Uterus (tissue), 4 donors: ENCODE data around the gene PEX3. TPM values are rescaled to one million over a fixed set of nuclear protein-coding genes. Genes with fewer than 3 reads are reported as not detected.

ENCODE experiments used
- DNase-seq, 2 donors: peaks; one replicate each; pipeline ENCODE4 v3.0.0-alpha.2; 2019 to 2020
- H3K27ac ChIP-seq, 2 donors: fragments of 200-600 bp; sonication (generic); 1 replicate in 1 of 2; 2 replicates in 1 of 2; pipeline ENCODE4 v1.5.1; 2016 to 2018
- H3K27me3 ChIP-seq, 2 donors: fragments of 200-600 bp; sonication (generic); one replicate each; pipeline ENCODE4 v1.5.1; 2018 to 2019; ENCODE audit warnings: control low read depth in 1 of 2
- H3K36me3 ChIP-seq, 2 donors: fragments of 200-600 bp; sonication (generic); one replicate each; pipeline ENCODE4 v1.5.1; 2019; ENCODE audit warnings: control low read depth in 1 of 2
- H3K4me1 ChIP-seq, 2 donors: fragments of 200-600 bp; sonication (generic); one replicate each; pipeline ENCODE4 v1.5.1; 2018 to 2019; ENCODE audit warnings: control low read depth in 1 of 2
- H3K4me3 ChIP-seq, 2 donors: fragments of 200-600 bp; sonication (generic); 1 replicate in 1 of 2; 2 replicates in 1 of 2; pipeline ENCODE4 v1.5.1; 2018 to 2019; ENCODE audit warnings: mild to moderate bottlenecking in 1 of 2
- H3K9me3 ChIP-seq, 2 donors: fragments of 200-600 bp; sonication (generic); one replicate each; pipeline ENCODE4 v1.5.1; 2019; ENCODE audit warnings: control low read depth in 1 of 2
- CTCF ChIP-seq, 4 experiments: fragments of 200-600 bp in 2 of 4; fragments of 450-650 bp in 2 of 4; sonication (generic) in 2 of 4; IDR thresholded peaks; one replicate each; pipeline ENCODE4 v1.5.1; 2016 to 2019; ENCODE audit warnings: antibody characterized with exemption in 4 of 4, mild to moderate bottlenecking in 2 of 4, moderate library complexity in 1 of 4
- POLR2A ChIP-seq, 2 donors: fragments of 450-650 bp; IDR thresholded peaks; one replicate each; pipeline ENCODE4 v1.6.1; 2016; ENCODE audit warnings: antibody characterized with exemption in 2 of 2, mild to moderate bottlenecking in 1 of 2, moderate library complexity in 1 of 2
- intact Hi-C: fragments of 100-400 bp; cut with DNase I; formaldehyde crosslinking; loops from one replicate; pipeline ENCODE4 v1.15.1; 2023; ENCODE audit warnings: low total_unique reads
- total RNA-seq, 4 donors: library from RNA; depleted of rRNA in 3 of 4; stranded (reverse); fragments of >200 nt in 3 of 4; gene quantifications; one replicate each; pipeline versions ENCODE4 v1.1.0 to v1.2.4, GENCODE V29; 2014 to 2023
- donor health status: DM: yes; HTN: yes; CAD: no.

Gene PEX3
- total RNA-seq, 4 donors from 2014 or later: 4.1 to 29.7 (median 19.7) TPM

- TF ChIP-seq CTCF (IDR thresholded peaks at IDR 0.05) (no peak), POLR2A (IDR thresholded peaks at IDR 0.05) (no peak)
- Histone ChIP-seq H3K27me3 (no peaks in the 10 kb centered on the region), H3K4me3 (no peak overlapping the region), H3K9me3 (no peaks in the 10 kb centered on the region), H3K4me1 (no peaks in the 10 kb centered on the region), H3K36me3 (no peaks in the 10 kb centered on the region), H3K27ac (no peak overlapping the region)
- DNase-seq: no peak
- intact Hi-C loops: no loop called here
Measured at GRCh38 chr6:143405373-143406154, 45.0 kb upstream of the PEX3 start.

GRCh38 chr6:143406673-143407072 is 43.9 kb upstream of the PEX3 start:
- intact Hi-C loops: no loop called here
- Histone ChIP-seq H3K4me3 (no peak overlapping the region), H3K27ac (no peak overlapping the region), H3K27me3 (no peaks in the 10 kb centered on the region), H3K9me3 (no peaks in the 10 kb centered on the region), H3K36me3 (no peaks in the 10 kb centered on the region), H3K4me1 (no peaks in the 10 kb centered on the region)
- TF ChIP-seq CTCF (IDR thresholded peaks at IDR 0.05) (no peak), POLR2A (IDR thresholded peaks at IDR 0.05) (no peak)
- no peak for DNase-seq

- Histone ChIP-seq H3K9me3 (no peaks in the 10 kb centered on the region), H3K27me3 (no peaks in the 10 kb centered on the region), H3K36me3 (no peaks in the 10 kb centered on the region), H3K27ac (no peak overlapping the region), H3K4me3 (no peak overlapping the region), H3K4me1 (no peaks in the 10 kb centered on the region)
- DNase-seq: no peak
- TF ChIP-seq CTCF (IDR thresholded peaks at IDR 0.05) (no peak), POLR2A (IDR thresholded peaks at IDR 0.05) (no peak)
- intact Hi-C loops: no loop called here
Measured at GRCh38 chr6:143408151-143408786, 42.3 kb upstream of the PEX3 start.

- Histone ChIP-seq H3K27ac (no peak overlapping the region), H3K27me3 (no peaks in the 10 kb centered on the region), H3K4me1 (no peaks in the 10 kb centered on the region), H3K9me3 (no peaks in the 10 kb centered on the region), H3K36me3 (no peaks in the 10 kb centered on the region), H3K4me3 (no peak overlapping the region)
- intact Hi-C loops: no loop called here
- TF ChIP-seq POLR2A (IDR thresholded peaks at IDR 0.05) (no peak), CTCF (IDR thresholded peaks at IDR 0.05) (no peak)
- DNase-seq: no peak
Measured at GRCh38 chr6:143408787-143409162, 41.8 kb upstream of the PEX3 start.

- Histone ChIP-seq H3K36me3 (no peaks in the 10 kb centered on the region), H3K27me3 (no peaks in the 10 kb centered on the region), H3K4me1 (no peaks in the 10 kb centered on the region), H3K27ac (no peak overlapping the region), H3K9me3 (no peaks in the 10 kb centered on the region), H3K4me3 (no peak overlapping the region)
- no peak for DNase-seq
- intact Hi-C loops: no loop called here
- TF ChIP-seq POLR2A (IDR thresholded peaks at IDR 0.05) (no peak), CTCF (IDR thresholded peaks at IDR 0.05) (no peak)
Measured at GRCh38 chr6:143410859-143411270, 39.7 kb upstream of the PEX3 start.
